CD14-positive monocyte (primary cell): Measurements from ENCODE around the gene CAP2. TPM values are rescaled to one million over a fixed set of nuclear protein-coding genes. Genes with fewer than 3 reads are reported as not detected.

ENCODE experiments used
- DNase-seq, 3 donors: peaks; one replicate each; pipeline ENCODE4 v3.0.0-alpha.2; 2011 to 2022
- H2AFZ ChIP-seq: 2 replicates; pipeline ENCODE4 v1.6.0; 2012; ENCODE audit warnings: mild to moderate bottlenecking, low read depth, low read length, inconsistent platforms; ENCODE audit not compliant: insufficient read depth, poor library complexity, severe bottlenecking
- H3K27ac ChIP-seq, 2 donors: 1 replicate in 1 of 2; 2 replicates in 1 of 2; pipeline ENCODE4 v1.5.1; 2012 to 2013; ENCODE audit warnings: low read length in 2 of 2, control low read depth in 1 of 2, inconsistent platforms in 1 of 2, low read depth in 1 of 2, mild to moderate bottlenecking in 1 of 2
- H3K27me3 ChIP-seq, 2 donors: one replicate each; pipeline versions ENCODE4 v1.6.0 to v1.6.1; 2011 to 2013; ENCODE audit warnings: low read length in 2 of 2; ENCODE audit not compliant: control insufficient read depth in 2 of 2, insufficient read depth in 2 of 2
- H3K36me3 ChIP-seq, 2 donors: replicated peaks in 1 of 2; 1 replicate in 1 of 2; 2 replicates in 1 of 2; pipeline versions ENCODE4 v1.5.1 to v1.6.1; 2012 to 2013; ENCODE audit warnings: low read length in 2 of 2, control low read depth in 1 of 2, inconsistent platforms in 1 of 2, mild to moderate bottlenecking in 1 of 2; ENCODE audit not compliant: insufficient read depth in 2 of 2, control insufficient read depth in 1 of 2
- H3K4me1 ChIP-seq, 2 donors: 1 replicate in 1 of 2; 2 replicates in 1 of 2; pipeline versions ENCODE4 v1.5.1 to v1.6.1; 2012 to 2013; ENCODE audit warnings: low read length in 2 of 2, control low read depth in 1 of 2, inconsistent platforms in 1 of 2, mild to moderate bottlenecking in 1 of 2, moderate library complexity in 1 of 2; ENCODE audit not compliant: insufficient read depth in 2 of 2, control insufficient read depth in 1 of 2
- H3K4me2 ChIP-seq: replicated peaks from 2 replicates; pipeline ENCODE3; 2012; ENCODE audit warnings: low read length, moderate library complexity, mild to moderate bottlenecking; ENCODE audit not compliant: poor library complexity, severe bottlenecking; ENCODE audit errors: extremely low read depth
- H3K4me3 ChIP-seq, 3 experiments: fragments of 200-600 bp in 1 of 3; sonication (generic) in 1 of 3; replicated peaks in 1 of 3; 1 replicate in 2 of 3; 2 replicates in 1 of 3; pipeline ENCODE4 v1.5.1; 2011 to 2013; ENCODE audit warnings: low read length in 3 of 3, mild to moderate bottlenecking in 3 of 3, control low read depth in 2 of 3, low read depth in 2 of 3, inconsistent platforms in 1 of 3, moderate library complexity in 1 of 3
- H3K79me2 ChIP-seq: 2 replicates; pipeline ENCODE4 v1.6.0; 2012; ENCODE audit warnings: mild to moderate bottlenecking, control low read depth, inconsistent platforms, low read length, moderate library complexity; ENCODE audit not compliant: insufficient read depth
- H3K9ac ChIP-seq: 2 replicates; pipeline ENCODE4 v1.6.0; 2017; ENCODE audit warnings: low read length, mild to moderate bottlenecking; ENCODE audit not compliant: insufficient read depth, poor library complexity, severe bottlenecking
- H3K9me3 ChIP-seq, 2 donors: replicated peaks in 1 of 2; 1 replicate in 1 of 2; 2 replicates in 1 of 2; pipeline versions ENCODE4 v1.5.1 to v1.6.1; 2012 to 2013; ENCODE audit warnings: low read length in 2 of 2, control low read depth in 1 of 2; ENCODE audit not compliant: control insufficient read depth in 1 of 2, insufficient read depth in 1 of 2
- H4K20me1 ChIP-seq: 2 replicates; pipeline ENCODE4 v1.6.0; 2012; ENCODE audit warnings: mild to moderate bottlenecking, low read length, control low read depth, moderate library complexity; ENCODE audit not compliant: insufficient read depth
- H3K27ac Mint-ChIP-seq, 7 donors: one replicate each; pipeline ENCODE4 v1.8.0; 2020; ENCODE audit warnings: mild to moderate bottlenecking in 7 of 7, mixed read lengths in 7 of 7, moderate library complexity in 6 of 7, inconsistent platforms in 2 of 7
- H3K27me3 Mint-ChIP-seq, 3 donors: one replicate each; pipeline ENCODE4 v1.8.0; 2021 to 2022; ENCODE audit warnings: low read depth in 3 of 3, mild to moderate bottlenecking in 3 of 3, mixed read lengths in 3 of 3, moderate library complexity in 3 of 3, inconsistent platforms in 1 of 3
- H3K36me3 Mint-ChIP-seq, 2 donors: one replicate each; pipeline ENCODE4 v1.8.0; 2020; ENCODE audit warnings: mixed read lengths in 2 of 2, inconsistent platforms in 1 of 2, mild to moderate bottlenecking in 1 of 2
- H3K4me1 Mint-ChIP-seq: one replicate; pipeline ENCODE4 v1.8.0; 2020; ENCODE audit warnings: mild to moderate bottlenecking, mixed read lengths
- H3K4me3 Mint-ChIP-seq, 2 donors: one replicate each; pipeline ENCODE4 v1.8.0; 2020; ENCODE audit warnings: mild to moderate bottlenecking in 2 of 2, mixed read lengths in 2 of 2, moderate library complexity in 1 of 2
- H3K9me3 Mint-ChIP-seq, 7 donors: one replicate each; pipeline ENCODE4 v1.8.0; 2020 to 2022; ENCODE audit warnings: mixed read lengths in 7 of 7, mild to moderate bottlenecking in 6 of 7, moderate library complexity in 6 of 7, inconsistent platforms in 2 of 7
- CTCF ChIP-seq: fragments of 200-600 bp; IDR thresholded peaks from one replicate; pipeline ENCODE4 v1.8.0; 2022; ENCODE audit warnings: antibody characterized with exemption, mild to moderate bottlenecking
- WGBS: methylation state at CpG from one replicate; pipeline ENCODE4 v1.1.5; 2013; ENCODE audit warnings: missing lambda C conversion rate; ENCODE audit not compliant: insufficient coverage; 5-methylcytosine and 5-hydroxymethylcytosine counted together
- intact Hi-C, 2 donors: fragments of 100-400 bp; cut with micrococcal nuclease; formaldehyde crosslinking; loops; one replicate each; pipeline versions ENCODE4 v1.15.0 to v1.15.1; 2023
- polyA plus RNA-seq, 3 donors: library from polyadenylated mRNA; depleted of rRNA in 1 of 3; unstranded in 2 of 3; stranded (reverse) in 1 of 3; fragments of 300-500 nt in 2 of 3; fragments of >200 nt in 1 of 3; fragmentation: Illumina TruSeq in 2 of 3; gene quantifications; 1 replicate in 2 of 3; 2 replicates in 1 of 3; pipeline ENCODE4 v1.2.3, GENCODE V29; 2012 to 2021

Gene CAP2
- polyA plus RNA-seq, 3 donors = not detected

GRCh38 chr6:17478223-17478907, 85.0 kb downstream of the CAP2 start:
- DNase-seq = no peak

GRCh38 chr6:17478946-17479345, 85.6 kb downstream of the CAP2 start:
- intact Hi-C loops = no loop called here
- 98% methylated on average over 7 of the region's 7 CpGs for WGBS
- no peak overlapping the region for H3K4me2 ChIP-seq
- no peak for TF ChIP-seq CTCF
- Mint-ChIP-seq H3K27me3 (peaks cover 1 to 5% (median 3%) of the 10 kb centered on the region in 3 donors), H3K4me1 (no peaks in the 10 kb centered on the region), H3K9me3 (peaks cover 0 to 4% (median 0%) of the 10 kb centered on the region in 7 donors), H3K36me3 (no peaks in the 10 kb centered on the region), H3K27ac (no peak overlapping the region), H3K4me3 (no peak overlapping the region)
- H3K27ac ChIP-seq = no peak overlapping the region
- H3K9ac ChIP-seq = no peak overlapping the region
- H3K9me3 ChIP-seq = no peaks in the 10 kb centered on the region
- no peaks in the 10 kb centered on the region for H4K20me1 ChIP-seq
- no peak overlapping the region for H2AFZ ChIP-seq
- no peaks in the 10 kb centered on the region for H3K27me3 ChIP-seq
- H3K36me3 ChIP-seq = no peaks in the 10 kb centered on the region
- DNase-seq = no peak
- no peak overlapping the region for H3K4me3 ChIP-seq
- no peaks in the 10 kb centered on the region for H3K4me1 ChIP-seq
- H3K79me2 ChIP-seq = no peaks in the 10 kb centered on the region

More at GRCh38 chr6:17478223-17478907, 85.0 kb downstream of the CAP2 start:
- Histone ChIP-seq H3K9me3 (no peaks in the 10 kb centered on the region), H3K79me2 (no peaks in the 10 kb centered on the region), H3K9ac (no peak overlapping the region), H4K20me1 (no peaks in the 10 kb centered on the region), H3K4me3 (no peak overlapping the region), H3K4me2 (no peak overlapping the region), H3K27ac (no peak overlapping the region), H3K36me3 (no peaks in the 10 kb centered on the region), H2AFZ (no peak overlapping the region), H3K4me1 (no peaks in the 10 kb centered on the region), H3K27me3 (no peaks in the 10 kb centered on the region)
- Mint-ChIP-seq H3K4me3 (no peak overlapping the region), H3K4me1 (no peaks in the 10 kb centered on the region), H3K36me3 (no peaks in the 10 kb centered on the region), H3K27me3 (peaks cover 1 to 5% (median 3%) of the 10 kb centered on the region in 3 donors), H3K9me3 (peaks cover 0 to 4% (median 0%) of the 10 kb centered on the region in 7 donors), H3K27ac (no peak overlapping the region)
- intact Hi-C loops = no loop called here
- WGBS = 84% methylated on average over 4 of the region's 7 CpGs
- TF ChIP-seq CTCF = no peak
